Muscle layer of colon (tissue), 2 donors: Measurements from ENCODE around the gene NOP14.
A peak's percentile ranks its signal among the peaks of the same experiment; 100 is the strongest.
"Not testable (repeated sequence)": the region's sequence is repeated elsewhere in the genome, so short reads cannot be mapped to it uniquely, and the experiment has no call there.

Source experiments
- H3K27ac ChIP-seq: one replicate; pipeline ENCODE4 v1.7.0; 2013; ENCODE audit warnings: low read depth, mild to moderate bottlenecking, low read length, moderate library complexity
- H3K27me3 ChIP-seq, 2 donors: one replicate each; pipeline ENCODE4 v1.7.0; 2013; ENCODE audit warnings: low read length in 2 of 2, mild to moderate bottlenecking in 2 of 2; ENCODE audit not compliant: insufficient read depth in 2 of 2, control insufficient read depth in 1 of 2
- H3K36me3 ChIP-seq: one replicate; pipeline ENCODE4 v1.7.0; 2013; ENCODE audit warnings: mild to moderate bottlenecking, low read length; ENCODE audit not compliant: insufficient read depth
- H3K4me1 ChIP-seq: one replicate; pipeline ENCODE4 v1.7.0; 2013; ENCODE audit warnings: mild to moderate bottlenecking, low read length; ENCODE audit not compliant: insufficient read depth
- H3K4me3 ChIP-seq, 2 donors: one replicate each; pipeline ENCODE4 v1.7.0; 2013; ENCODE audit warnings: low read length in 2 of 2, low read depth in 1 of 2, mild to moderate bottlenecking in 1 of 2, moderate library complexity in 1 of 2
- H3K9ac ChIP-seq: one replicate; pipeline ENCODE4 v1.7.0; 2013; ENCODE audit warnings: low read length
- H3K9me3 ChIP-seq: one replicate; pipeline ENCODE4 v1.7.0; 2013; ENCODE audit warnings: mild to moderate bottlenecking, low read length
- donor health status: abdominal sarcoma.
- donor health status: Adenocarcinoma of cecum.

NOP14 gene

DNA sequence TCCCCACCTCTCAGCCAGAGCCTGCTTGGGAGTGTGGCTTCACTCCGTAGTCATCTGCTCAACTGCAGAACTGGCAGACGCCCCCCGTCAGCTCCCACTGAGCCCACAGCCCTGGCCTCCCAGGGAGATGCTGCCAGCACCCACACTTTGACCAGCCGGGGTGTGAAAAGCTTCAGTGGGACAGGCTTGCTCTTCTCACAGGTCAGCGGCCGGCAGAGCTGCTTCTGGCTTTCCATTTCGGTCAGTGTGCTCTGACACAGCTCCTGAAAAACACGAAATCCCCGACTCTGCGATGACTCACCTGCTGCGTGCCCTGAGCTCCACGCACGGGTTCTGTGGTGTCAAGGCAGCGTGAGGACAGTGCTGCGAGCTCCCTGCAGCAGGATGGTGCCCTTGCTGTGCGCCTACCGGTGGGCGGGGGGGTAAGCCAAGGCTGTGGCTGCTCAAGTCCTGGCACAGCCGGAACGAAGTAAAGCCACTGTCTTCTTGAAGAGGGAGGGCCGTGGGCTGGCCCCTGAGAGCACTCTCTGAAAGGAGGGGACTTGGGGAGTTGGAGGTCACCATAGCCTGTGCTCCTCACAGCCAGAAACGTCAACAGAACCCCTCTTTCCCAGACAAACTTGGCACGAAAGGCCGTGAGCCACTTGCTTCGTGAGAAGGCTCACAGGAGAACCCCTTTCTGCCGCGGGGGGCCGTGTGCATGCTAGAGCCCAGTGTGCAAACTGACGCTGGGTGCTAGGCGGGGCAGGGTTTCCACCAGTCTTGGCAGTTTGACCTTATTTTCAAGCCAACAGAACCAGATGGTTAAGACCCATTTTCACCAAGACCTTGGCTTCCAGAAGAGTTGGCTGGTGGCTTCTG, 23.6 kb downstream of the NOP14 start:
- Histone ChIP-seq H3K4me3 (no peak overlapping the region), H3K9me3 (no peaks in the 10 kb centered on the region), H3K27ac (no peak overlapping the region), H3K4me1 (peaks cover 11% of the 10 kb centered on the region), H3K36me3 (peaks cover 47% of the 10 kb centered on the region), H3K27me3 (no peaks in the 10 kb centered on the region), H3K9ac (no peak overlapping the region)

DNA sequence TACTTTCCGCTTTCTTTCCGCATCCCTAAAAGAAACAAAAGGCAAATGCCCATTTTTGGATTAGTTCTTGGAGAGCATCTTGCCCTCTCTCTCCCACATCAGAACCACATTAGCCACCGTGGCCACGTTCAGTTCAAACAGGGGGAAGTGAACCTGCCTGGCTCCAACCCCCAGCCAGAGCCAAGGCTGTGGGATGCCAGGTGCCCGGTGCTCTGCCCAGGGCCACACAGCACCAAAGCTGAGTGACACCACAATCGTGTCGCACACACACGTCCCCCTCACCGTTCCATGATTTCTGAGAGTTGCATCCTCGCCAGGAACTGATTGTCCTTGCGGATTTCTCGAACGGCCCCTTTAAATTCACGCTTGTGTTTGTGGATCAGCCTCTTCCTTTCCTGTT, 24.3 kb downstream of the NOP14 start:
- H3K4me3 ChIP-seq, result no peak overlapping the region
- H3K9me3 ChIP-seq, result no peaks in the 10 kb centered on the region
- no peaks in the 10 kb centered on the region for H3K27me3 ChIP-seq
- peaks cover 11% of the 10 kb centered on the region for H3K4me1 ChIP-seq
- peaks cover 47% of the 10 kb centered on the region for H3K36me3 ChIP-seq
- H3K27ac ChIP-seq, result no peak overlapping the region
- H3K9ac ChIP-seq, result no peak overlapping the region

DNA sequence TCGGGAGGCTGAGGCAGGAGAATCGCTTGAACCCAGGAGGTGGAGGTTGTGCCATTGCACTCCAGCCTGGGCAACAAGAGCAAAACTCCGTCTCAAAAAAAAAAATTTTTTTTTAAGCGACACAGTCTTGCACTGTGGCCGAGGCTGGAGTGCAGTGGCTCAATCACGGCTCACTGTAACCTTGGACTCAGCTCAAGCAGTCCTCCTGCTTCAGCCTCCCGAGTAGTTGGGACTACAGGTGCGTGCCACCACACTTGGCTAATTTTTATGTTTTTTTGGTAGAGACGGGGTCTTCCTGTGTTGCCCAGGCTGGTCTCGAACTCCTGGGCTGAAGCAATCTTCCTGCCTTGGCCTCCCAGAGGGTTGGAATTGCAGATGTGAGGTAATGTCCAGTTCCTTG, 24.8 kb downstream of the NOP14 start:
- H3K27me3 ChIP-seq, H3K27ac ChIP-seq, H3K4me3 ChIP-seq, H3K9ac ChIP-seq, H3K9me3 ChIP-seq: not testable (repeated sequence)
- Histone ChIP-seq H3K4me1 (peaks cover 11% of the 10 kb centered on the region), H3K36me3 (peaks cover 47% of the 10 kb centered on the region)

DNA sequence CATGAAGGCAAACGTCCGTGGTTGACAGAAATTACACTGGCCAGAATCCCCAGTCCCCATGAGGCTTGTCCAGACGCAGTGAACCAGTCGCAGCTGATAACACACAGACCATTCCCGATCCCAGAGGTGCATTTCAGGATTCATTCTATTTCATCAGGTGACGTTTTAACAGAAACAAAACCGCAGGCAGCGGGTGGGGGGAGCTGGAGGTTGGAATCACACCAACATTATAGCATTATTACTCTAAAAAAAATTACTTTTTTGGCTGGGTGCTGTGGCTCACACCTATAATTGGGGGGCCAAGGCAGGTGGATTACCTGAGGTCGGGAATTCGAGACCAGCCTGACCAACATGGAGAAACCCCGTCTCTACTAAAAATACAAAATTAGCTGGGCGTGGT, 25.2 kb downstream of the NOP14 start:
- no peaks in the 10 kb centered on the region for H3K9me3 ChIP-seq
- H3K27me3 ChIP-seq, result no peaks in the 10 kb centered on the region
- H3K4me1 ChIP-seq, result peaks cover 11% of the 10 kb centered on the region
- peaks cover 47% of the 10 kb centered on the region for H3K36me3 ChIP-seq
- no peak overlapping the region for H3K27ac ChIP-seq
- H3K4me3 ChIP-seq, result no peak overlapping the region
- no peak overlapping the region for H3K9ac ChIP-seq

DNA sequence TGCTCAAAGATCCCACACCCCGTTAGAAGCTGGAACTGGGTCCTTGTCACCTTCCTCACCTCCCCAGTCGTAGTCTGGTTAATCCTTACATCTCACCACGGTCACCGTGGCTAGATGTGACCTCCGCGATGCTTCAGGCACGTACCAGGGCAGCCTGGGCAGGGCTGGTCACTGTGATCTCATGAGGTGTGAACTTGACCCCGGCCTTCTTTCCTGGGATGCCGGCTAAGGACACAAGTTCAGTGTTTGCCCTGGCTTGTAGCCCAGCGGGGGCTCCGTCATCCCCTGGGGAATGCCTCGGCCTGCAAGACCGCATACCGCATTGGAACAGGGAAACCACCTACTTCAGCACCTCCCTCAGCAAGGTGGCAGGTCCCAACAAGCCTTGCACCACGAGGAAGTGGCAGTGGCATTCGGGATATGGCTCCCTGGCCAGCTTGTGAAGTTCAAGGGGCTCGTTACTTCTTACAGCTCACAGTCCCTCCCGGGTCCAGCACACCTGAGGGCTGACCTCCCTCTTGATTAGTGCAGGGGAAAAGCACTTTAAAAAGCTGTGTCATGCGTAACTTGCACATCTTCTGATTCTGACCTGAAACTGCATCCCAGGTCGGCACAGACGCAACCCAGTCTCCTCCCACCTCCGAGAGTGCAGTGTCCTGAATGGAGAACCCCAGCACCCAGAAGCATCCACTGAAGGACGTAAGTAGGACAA, 25.9 kb downstream of the NOP14 start:
- Histone ChIP-seq H3K4me1 (peaks cover 14% of the 10 kb centered on the region), H3K27me3 (no peaks in the 10 kb centered on the region), H3K9ac (no peak overlapping the region), H3K36me3 (peaks cover 46% of the 10 kb centered on the region), H3K4me3 (no peak overlapping the region), H3K9me3 (no peaks in the 10 kb centered on the region), H3K27ac (no peak overlapping the region)

DNA sequence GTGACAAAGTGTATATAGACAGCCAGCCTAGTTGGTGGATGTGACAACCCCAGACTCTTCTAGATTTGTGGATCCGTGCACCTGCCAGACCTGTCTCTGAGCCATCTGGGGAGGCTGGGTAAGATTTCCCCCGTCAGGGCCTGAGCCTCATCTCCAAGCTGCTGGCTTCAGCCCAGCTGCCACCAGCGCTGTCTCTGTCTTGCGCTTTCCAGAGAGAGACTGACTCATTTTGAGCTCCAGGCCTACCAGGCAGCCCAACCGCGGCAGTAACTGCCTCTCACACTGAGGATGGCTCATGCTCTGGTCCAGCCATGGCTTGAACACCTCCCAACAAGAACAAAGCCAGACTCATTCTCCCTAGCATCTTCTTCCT, 26.4 kb downstream of the NOP14 start:
- Histone ChIP-seq H3K36me3 (peaks cover 41% of the 10 kb centered on the region), H3K4me3 (no peak overlapping the region), H3K4me1 (peaks cover 14% of the 10 kb centered on the region), H3K9me3 (no peaks in the 10 kb centered on the region), H3K9ac (no peak overlapping the region), H3K27me3 (no peaks in the 10 kb centered on the region), H3K27ac (no peak overlapping the region)

DNA sequence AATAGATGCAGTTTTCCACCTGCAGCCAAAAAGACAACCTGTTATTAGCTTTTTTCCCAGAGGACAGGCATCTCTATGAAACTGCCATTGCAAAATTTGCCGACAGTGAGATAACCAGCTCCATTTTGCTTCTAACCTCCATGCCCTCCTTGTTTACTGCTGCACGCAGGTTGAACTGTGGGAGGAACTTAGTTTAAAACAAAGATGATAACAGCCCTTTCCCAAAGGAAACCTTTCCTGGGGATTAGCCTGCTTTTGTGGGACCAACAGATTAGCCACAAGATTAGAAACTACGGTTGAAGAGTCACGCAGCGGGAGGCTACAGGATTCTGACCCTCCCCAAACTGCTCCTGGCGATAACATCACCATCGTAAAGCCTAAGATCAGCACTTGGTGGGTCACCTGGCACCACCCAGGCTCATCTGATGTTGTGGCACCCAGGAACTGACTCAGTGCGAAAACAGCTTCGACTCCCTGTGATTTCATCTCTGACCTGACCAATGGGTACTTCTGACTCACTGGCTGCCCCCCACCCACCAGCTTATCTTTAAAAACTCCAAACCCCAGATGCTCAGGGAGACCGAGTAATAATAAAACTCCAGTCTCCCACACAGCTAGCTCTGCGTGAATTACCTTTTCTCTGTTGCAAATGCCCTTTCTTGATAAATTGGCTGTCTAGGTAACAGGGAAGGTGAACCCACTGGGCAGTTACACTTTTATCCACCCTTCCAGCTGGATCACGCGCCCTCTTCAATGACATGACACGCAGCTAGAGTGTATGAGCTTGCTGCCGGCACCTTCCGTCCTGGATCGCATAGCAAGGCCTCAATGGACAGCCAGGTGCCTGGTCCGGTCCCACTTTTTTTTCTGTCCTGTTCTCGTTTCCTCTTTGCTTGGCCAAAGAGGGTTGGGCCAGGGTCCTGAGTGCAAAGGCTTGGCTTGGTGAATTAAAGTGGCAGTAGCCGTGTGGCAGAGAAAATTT, 27.2 kb downstream of the NOP14 start:
- peak overlapping the region; percentile 79 to 93 for H3K4me3 ChIP-seq
- H3K9ac ChIP-seq, result peak overlapping the region; percentile 12
- H3K27ac ChIP-seq, result peak overlapping the region; percentile 96
- peaks cover 14% of the 10 kb centered on the region for H3K4me1 ChIP-seq
- peaks cover 34% of the 10 kb centered on the region for H3K36me3 ChIP-seq
- H3K27me3 ChIP-seq, result no peaks in the 10 kb centered on the region
- H3K9me3 ChIP-seq, result no peaks in the 10 kb centered on the region

DNA sequence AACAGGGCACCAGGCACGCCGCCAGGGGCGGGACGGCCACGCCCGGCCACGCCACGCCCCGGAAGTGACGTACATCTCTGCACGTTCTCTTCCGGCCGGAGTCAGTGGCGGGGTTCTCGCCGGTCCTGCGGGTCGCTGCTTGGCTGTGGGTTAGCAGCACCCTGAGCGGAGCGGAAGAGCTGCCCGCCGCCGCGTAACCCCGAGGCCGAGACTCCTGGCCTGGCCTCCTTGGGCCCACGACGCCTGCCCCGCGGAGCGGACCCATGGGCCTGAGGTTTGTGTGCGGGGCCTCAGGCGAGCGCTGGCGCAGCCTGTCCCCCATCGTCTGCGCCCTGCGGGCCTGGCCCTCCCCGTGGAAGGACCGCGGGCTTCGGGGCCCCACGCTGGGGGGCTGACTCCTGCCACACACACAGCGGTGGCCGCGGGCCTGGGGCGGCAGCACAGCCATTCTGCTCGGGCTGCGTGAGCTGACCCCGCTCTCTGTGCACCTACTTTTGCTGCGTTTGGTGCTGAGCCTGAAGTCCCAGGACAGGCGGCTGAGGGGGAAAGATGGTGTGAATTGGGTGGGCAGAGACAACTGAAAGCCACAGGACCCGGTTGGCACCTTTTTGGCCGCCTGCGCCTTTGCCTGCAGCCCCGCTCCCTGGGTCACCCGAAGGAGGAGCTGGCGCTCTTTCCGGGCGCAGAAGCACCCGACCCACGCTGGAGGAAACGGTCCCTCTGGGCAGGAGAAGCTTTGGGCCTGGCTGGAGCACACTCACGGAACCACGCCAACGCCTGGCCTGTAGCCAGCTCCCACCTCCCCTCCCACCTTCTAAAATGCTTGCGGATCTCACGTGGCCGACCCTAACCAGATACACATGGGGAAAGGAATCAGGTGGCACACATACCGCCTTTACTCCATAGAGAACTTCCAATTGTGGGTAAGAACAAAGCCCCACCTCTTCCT, 28.1 kb downstream of the NOP14 start:
- Histone ChIP-seq H3K4me3 (peak overlapping the region; percentile 79 to 93), H3K27me3 (no peaks in the 10 kb centered on the region), H3K36me3 (peaks cover 30% of the 10 kb centered on the region), H3K9ac (peak overlapping the region; percentile 12), H3K9me3 (no peaks in the 10 kb centered on the region), H3K27ac (peak overlapping the region; percentile 96), H3K4me1 (peaks cover 14% of the 10 kb centered on the region)

DNA sequence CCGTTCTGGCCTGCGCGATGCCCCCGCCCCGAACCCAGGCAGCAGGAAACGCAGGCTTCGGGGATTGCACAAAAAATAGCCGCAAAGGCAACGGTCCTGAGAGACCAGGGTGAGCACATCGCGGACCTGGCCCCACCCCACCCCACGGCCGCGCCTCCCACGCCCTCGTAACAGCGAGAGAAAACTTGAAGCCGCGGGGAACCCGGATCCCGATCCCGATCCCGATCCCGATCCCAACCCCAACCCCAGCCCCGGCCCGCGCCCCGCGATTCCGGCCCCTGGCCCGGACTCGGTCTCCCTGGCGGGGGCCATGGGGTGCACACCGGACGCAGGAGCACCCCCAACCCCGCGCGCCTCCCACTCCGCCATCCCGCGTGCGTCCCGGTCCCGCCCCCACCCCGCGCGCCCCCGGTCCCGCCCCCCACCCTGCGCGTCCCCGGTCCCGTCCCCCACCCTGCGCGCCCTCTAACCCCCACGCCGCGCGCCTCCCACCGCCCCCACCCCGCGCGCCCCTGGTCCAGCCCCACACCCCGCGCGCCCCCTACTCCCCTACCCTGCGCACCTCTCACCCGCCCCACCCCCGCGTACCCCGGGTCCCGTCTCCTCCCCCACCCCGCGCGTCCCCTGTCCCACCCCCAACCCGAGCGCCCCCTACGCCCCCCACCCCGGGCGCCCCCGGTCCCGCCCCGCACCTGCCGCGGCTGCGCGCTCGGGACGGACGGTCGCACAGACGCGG, 29.0 kb downstream of the NOP14 start:
- Histone ChIP-seq H3K4me3 (peak overlapping the region; percentile 79 to 93), H3K36me3 (peaks cover 29% of the 10 kb centered on the region), H3K4me1 (peaks cover 14% of the 10 kb centered on the region), H3K9ac (no peak overlapping the region), H3K27me3 (no peaks in the 10 kb centered on the region), H3K9me3 (no peaks in the 10 kb centered on the region), H3K27ac (peak overlapping the region; percentile 96)

DNA sequence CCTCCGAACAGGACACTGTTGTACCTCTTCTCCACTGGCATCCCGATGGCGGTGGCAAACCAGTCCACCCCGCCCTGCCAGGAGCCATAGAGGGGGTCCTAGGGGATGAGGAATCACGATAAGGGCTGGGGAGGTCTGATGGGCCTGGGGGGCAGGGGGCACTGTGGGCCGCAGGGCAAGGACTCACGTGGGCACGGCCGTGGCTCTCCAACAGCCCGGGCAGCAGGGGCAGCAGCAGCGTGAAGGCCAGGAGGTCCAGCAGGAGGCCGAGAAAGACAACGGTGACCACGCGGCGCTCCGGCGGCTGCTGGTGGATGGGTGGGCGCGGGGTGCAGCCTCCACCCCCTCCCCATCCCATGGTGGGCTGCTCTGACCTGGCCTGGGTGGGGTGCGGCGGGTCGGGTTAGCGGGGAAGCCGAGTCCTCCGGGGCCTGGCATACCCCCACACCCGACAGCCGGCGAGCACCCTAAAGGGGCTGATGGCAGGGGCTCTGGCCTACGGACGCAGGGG, 29.6 kb downstream of the NOP14 start:
- Histone ChIP-seq H3K27ac (peak overlapping the region; percentile 67), H3K36me3 (peaks cover 29% of the 10 kb centered on the region), H3K4me1 (peaks cover 14% of the 10 kb centered on the region), H3K9me3 (no peaks in the 10 kb centered on the region), H3K4me3 (peak overlapping the region; percentile 41 to 54), H3K9ac (no peak overlapping the region), H3K27me3 (no peaks in the 10 kb centered on the region)
